NCI-H524 (cell line): ENCODE results near the gene TELO2.
"Not testable (repeated sequence)": the region's sequence is repeated elsewhere in the genome, so short reads cannot be mapped to it uniquely, and the experiment has no call there.

Source experiments
- DNase-seq, 2 experiments: peaks; one replicate each; lab custom pipeline; 2025; lab: John Stamatoyannopoulos, UW

Gene TELO2

DNA sequence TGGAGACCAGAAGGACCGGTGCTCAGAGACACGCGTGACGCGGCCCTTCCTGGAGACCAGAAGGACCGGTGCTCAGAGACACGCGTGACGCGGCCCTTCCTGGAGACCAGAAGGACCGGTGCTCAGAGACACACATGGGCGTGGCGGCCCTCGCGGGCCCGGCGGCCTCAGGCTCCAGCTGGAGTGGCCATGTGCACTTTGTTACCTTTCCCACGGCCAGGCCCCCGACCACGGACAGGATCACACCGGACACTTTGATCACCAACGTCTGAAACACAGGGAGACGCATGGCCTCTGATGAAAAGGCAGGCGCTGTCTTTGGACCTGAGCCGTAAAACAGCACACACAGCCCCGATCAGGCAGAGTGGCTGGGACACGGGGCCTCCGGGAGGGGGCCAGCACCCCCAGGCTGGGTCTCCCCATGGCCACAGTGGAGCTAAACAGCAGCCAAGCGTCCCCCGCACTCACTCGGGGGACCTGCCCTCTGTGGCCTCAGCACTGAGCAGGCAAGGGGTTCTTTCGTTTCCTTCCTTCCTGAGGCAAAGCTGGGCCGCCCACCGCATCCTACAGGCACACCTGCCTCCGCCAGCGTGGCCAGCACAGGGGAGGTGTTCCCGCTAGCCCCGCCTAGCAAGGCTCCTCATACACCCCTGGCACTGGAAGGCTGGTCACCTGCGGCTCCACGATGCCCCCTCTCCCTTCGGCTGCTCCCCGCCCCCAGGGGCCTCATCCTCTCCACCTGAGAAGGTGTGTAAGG is 35.5 kb upstream of the TELO2 start:
- no peak for DNase-seq

DNA sequence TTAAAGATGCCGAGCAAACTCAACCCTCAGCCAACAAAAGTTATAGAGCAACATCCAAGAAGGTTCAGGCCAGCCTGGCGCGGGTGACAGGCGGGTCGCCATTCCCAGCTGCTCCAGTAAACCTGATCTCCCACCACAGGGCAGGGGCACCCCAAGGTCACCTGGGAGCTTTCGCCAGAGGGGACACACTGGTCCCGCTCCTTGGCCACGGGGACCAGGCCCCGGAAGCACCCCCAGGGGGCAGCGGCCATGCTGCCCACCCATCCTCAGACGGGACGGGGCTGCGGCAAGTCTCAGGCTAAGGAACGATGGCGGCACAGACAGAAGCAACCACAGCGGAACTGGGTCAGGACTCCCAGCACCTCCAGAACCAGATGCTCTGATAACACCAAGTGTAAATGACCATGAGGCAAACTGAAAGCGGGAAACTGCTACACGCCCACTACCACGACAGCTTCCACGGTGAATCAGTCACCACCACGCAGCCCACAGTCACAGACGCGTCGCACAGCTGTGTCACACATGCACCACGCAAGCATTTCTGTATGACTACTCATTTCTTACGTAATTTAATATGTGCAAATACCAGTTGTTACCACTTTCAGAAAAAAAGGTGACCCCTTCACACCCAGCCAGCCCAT is 34.7 kb upstream of the TELO2 start:
- DNase-seq = no peak

DNA sequence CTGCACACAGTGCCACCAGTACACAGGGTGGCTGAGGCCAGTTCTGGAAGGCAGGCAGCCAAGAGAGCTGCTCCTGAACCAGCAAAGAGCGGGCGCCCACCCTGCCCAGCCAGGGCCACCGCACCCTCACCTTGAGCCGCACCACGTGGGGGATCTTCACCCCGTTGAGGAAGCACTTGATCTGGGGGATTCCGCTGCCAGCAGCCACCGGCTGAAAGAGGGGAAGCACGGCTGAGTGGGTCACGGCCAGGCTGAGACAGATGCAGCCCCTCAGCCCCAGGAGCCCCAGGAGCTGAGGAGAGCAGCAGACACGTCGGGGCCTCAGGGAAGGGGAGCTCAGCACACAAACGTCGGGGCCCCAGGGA is 34.2 kb upstream of the TELO2 start:
- no peak for DNase-seq

DNA sequence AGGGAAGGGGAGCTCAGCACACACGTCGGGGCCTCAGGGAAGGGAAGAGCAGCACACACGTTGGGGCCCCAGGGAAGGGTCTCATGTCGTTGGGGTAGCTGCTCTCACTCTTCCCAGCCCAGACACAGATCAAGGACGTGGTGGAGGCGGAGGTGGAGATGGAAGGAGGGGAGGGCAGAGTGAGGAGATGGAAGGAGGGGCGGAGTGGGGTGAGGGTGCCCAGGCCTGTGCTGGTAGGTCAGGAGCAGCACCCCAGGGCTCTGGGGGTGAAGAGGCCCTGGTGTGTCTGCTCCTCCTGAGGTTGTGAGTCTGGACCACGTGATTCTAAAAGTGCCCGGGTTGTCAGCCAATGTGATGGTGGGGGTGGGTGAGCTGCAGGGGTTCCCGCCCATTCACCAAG is 33.2 kb upstream of the TELO2 start:
- no peak for DNase-seq

DNA sequence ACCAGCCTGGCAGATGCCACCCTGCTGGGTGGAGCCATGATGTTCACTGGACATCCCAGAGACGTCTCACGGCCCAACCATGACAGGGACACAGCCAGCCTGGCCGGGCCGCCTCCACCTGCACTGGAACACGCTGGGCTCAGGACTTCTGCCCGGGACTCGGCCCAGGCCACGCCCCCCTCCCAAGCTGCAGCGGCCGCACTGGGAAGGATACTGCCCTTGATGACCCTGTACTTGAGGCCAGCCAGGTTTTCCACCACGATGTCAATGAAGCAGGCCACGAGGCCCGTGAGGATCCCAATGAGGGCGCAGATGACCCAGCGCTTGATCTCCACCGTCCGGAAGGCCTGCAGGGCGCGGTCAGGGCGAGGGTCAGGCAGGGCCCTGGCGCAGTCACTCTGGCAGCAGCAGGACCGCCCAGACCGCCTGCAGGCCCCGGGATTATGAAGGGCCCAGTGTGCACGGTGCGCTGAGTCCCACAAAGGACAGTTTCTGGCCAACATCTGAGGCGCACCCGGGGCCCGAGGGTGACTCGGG is 32.5 kb upstream of the TELO2 start:
- DNase-seq = no peak

DNA sequence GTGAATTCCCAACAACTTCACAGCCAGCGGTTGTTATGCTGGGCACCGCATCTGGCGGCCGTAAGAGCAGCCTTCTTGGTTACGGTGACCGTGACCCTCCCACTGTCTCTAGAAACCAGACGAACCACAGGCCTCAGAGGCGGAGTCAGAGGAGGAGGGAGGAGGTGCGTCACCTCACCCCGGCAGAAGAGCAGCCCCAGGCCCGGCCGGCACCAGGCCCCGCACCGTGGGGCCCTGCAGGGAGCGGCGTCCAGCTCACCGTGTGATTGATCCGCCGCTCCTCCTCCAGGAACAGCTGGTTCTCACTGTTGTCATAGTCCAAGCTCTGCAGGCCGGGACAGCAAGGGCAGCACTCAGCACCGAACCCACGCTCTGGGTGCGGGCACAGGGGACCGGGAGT is 32.0 kb upstream of the TELO2 start:
- no peak for DNase-seq

DNA sequence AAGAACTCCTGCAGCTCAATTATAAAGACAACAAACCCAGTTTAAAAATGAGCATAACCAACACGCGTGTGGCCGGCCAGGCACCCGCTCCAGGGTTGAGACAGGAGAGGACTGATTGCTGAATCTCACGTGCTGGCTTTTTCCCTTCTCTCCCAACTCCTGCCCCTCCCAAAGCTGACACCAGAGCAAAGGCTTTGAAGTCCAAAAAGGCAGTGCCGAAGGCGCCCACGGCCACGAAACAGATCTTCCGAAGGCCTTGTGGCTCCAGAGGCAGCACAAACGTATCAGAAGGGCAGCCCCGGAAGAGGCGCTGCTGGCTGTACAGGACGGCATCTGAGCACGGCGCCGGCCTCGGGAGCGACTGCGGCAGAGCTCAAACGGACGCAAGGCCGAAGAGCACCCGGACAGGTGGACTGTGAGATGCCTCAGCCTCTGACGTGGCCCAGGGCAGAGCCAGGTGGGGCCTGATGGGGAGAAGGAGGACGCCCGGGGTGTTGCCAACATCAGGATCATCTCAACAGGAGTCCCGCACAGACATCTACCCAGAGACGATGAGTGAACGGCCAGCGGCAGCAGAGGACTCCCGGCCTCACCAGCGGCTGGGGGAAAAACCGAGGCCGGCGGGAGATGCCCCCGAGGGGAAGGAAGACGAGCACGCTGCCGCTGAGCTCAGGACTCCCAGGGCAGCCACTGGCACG is 28.8 kb upstream of the TELO2 start:
- DNase-seq = no peak

DNA sequence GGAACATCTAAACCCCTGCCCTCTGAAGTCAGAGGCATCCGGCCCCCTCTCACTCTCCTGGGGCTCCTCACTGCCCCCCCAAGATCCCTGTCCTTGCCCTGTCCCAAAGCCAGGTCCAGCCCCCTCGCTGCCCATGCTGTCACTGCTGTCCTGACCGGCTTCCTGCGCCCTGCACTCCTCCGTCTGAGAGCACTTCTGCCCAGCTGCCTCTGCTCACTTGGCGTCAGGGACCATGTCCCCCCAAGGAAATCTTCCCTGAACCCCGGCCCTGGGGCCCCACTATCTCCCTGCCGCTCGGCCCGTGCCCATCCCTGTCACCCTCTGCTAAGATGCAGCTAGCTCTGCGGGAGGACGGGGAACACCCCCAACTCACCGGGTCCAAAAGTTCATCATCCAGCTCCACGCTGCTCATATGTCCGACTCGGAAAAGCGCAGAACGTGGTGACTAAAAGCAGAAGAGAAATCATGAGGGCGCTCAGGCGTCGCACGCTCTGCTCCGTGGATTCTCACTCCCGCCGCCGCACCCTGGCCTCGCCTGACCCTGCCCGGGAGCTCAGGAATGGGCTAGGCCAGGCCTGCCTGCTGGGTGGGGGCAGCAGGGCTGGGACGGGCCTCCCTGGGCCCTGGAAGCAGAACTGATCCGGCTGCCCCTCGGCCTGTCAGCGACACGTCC is 28.1 kb upstream of the TELO2 start:
- no peak for DNase-seq

DNA sequence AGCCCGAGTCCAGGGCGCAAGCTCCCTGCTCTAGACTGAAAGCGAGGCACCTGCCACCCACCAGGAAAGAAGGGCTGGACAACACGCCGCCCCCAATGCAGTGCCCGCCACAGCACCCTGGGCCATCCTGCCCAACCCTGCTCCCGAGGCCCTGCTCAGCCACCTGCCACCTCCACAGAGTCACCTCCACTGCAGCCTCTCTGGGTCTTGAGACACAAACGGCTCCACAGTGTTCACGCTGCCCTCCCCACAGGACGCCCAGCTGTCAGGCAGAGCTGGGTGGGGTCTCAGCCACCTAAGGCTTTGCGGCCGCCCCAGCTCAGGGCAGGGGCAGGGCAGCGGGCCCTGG is 27.6 kb upstream of the TELO2 start:
- DNase-seq = no peak

DNA sequence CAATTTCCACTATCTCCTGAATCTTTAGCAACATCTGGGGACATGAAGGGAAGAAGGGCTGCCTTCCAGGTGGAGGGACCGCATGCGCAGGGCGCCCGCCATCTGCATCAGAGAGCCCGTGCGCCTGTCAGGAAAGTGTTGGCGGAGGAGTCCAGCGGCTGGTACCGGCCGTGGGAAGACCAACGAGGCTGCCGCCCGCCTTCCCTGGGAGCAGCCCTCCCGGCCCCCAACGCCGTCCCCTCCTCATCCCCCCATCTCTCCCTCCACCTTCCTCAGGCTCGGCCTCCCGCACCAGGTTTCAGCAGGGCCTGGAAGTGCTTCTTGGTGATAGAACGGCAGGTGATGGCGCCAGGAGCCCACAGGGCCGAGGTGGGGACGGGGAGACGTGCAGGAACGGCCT is 27.1 kb upstream of the TELO2 start:
- DNase-seq = no peak

DNA sequence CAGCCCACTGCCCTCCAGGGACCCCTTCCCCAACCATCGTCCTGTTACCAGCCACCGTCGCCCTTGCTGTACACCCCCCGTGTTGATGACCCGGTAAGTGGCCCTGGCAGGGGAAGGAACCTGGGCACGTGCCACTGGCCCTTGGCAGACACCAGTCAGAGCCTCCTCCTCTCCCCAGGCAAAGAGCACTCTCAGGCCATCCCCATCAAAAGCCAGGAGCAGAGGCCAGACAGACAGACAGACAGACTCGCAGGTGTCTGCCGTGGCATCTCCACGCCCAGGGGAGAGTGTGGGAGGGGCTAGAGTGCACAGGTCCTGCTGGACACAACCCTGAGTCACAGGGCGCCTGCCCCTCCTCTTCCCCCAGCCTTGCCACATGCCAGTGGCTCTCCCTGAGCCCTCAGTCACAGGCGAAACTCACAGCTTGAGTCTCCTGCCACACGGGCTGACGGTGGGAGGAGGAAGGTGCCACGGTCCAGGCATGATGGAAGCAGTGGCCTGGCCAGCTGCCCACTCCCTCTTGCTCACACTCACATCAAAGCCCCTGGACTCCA is 26.1 kb upstream of the TELO2 start:
- no peak for DNase-seq

DNA sequence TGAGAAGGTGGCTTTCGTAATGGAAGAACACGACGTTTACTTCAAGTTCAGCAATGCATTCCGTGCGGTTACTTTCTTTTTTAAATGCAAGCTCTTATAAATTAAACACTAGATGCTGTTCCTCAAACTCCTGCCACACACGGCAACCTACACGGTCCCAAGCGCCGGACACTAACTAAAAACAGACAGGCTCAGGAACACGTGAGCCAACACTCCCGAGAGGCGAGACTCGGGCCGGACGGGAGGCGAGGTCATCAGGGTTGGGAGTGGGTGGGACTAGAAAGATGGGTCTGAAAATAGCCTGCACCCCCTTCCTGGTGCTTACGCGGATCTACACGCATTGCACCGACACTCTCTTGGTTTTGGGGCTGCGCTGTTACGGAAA is 24.7 kb upstream of the TELO2 start:
- DNase-seq = no peak

DNA sequence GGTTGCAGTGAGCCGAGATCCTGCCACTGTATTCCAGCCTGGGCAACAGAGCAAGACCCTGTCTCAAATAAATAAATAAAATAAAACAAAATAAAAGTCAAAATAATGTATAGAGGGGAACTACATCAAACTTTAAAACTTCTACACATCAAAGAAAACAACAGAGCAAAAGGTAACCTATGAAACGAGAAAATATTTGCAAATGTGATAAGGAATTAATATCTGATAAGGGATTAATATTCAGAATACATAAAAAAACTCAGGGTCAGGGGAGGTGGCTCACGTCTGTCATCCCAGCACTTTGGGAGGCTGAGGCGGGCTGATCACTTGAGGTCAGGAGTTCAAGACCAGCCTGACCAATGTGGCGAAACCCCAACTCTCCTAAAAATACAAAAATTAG is 24.0 kb upstream of the TELO2 start:
- DNase-seq = not testable (repeated sequence)

DNA sequence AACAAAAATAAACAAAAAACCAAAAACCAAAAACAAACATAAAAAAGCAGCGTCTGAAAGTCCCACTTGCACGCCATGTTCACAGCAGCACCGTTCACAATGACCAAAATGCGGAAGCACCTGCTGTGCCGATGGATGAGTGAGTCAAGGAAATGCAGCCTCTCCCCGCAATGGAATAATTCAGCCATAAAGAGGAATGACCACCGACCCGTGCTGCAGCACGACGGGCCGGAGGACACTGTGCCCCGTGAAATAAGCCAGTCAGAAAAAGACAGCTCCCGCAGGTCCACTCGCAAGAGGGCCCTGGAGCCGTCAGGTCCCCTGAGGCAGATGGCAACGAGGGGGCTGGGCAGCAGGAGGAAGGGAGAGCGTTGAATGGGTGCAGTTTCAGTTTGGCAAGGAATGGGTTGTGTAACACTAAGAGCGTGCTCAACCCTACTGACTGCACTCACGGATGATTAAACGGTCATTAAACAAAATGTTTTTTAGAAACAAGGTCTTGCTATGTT is 23.4 kb upstream of the TELO2 start:
- no peak for DNase-seq

DNA sequence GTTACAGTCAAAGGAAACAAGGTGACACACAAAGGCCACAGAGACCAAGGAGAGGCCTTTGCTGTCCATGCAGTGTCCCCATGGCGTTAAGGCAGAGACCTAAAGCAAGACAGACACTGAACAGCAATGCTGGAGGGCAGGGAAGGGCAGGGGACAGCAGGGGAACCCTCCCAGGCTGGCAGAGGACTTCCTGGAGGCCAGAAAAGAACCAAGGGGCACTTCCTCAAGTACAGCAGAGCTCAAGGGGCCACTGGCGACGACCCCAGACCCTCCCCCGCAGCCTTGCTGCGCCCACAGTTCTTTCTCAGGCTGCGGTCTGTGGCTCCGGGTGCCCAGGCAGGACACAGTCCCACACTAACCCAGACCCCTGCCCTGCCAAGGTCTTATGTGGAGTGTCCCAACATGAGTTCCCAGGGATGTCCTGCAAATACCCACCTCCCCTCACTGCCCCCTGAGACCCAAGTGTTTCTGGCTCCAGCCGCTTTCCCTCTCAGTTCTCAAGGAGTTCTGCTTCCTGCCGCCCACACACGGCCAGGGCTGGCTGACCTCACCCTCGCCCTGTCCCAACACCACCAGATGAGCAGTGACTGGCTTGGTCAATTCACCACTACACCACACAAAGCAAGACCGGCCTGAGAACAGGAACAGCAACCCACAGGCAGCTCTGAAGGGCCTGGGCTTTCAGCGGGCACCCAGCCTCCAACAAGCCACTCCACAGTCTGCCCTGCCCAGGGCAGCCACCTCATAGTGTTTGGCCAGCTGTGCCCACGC is 22.5 kb upstream of the TELO2 start:
- DNase-seq = no peak

DNA sequence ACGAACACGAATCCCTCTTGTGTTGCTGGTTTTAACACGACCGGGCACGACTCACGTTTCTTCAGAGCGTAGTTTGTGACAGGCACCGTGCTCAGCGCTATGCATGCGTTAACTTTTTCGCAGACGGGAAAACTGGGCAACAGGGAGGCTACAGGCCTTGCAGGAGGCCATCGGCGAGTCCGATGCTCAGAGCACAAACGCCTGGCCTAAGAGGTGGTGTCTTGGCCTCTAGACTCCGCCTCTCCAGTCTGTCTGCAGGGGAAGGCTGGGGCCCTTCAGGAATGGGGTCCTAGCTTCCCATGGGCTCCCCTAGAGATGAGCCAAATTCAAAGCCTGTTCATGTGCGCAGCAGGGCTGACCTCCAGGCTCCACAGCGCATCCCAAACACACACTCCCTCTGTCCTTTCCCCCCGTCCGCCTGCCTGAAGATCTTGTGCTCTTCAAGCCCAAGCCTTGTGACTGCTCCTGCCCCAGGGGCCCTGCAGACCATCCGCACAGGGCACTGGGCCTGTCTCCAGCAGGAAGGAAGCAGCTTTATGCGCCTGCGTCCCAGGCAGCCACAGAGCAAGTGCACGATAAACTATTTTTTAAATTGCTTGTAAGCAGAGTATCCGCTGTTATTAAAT is 21.5 kb upstream of the TELO2 start:
- no peak for DNase-seq

DNA sequence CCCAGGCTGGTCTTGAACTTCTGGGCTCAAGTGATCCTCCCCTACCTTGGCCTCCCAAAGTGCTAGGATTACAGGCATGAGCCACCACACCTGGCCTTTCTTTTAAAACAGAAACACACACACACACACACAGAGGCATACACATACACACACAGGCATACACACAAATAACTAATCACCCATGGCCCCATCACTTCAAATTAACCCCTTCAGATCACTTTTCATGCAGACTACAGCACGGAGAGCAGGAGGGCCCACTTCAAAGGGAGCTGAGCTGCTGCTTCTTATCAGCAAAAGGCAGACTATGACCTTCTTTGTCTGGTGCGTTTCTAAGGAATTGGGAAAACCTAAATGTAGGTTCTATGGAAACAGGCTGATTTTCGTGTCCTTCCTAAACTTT is 20.2 kb upstream of the TELO2 start:
- DNase-seq = no peak

DNA sequence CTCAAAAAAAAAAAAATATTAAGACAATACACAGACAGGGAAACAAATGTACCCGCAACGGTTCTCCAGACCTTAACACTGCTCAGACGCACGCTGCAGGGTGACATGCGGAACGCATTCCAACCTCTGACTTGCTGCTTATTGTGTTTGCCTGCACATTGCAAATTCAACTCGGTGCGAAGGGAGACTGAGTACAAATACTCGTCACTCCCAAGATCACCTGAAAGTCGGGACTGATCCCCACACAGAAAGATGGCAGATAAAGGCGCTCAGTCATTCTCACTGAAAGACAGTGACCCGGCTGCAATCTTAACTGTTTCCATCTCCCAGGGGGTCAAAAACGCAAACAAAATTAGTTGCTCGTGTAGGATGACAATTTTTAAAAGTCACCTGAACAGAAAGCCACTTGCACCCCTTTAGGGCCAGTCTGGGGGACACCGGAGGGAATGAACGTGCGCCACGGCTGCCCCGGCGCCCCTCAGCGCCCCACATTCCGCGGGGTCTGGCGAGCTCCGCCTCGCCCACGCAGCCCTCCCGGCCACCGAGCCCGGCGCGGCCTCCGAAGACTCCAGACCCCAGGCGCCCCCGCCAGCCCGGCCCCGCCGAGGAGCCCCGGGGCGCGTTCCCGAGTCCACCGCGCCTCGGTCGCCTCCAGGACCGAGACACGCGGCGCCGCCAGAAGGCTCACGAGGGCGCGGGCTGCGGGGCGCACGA is 18.9 kb upstream of the TELO2 start:
- DNase-seq = no peak

DNA sequence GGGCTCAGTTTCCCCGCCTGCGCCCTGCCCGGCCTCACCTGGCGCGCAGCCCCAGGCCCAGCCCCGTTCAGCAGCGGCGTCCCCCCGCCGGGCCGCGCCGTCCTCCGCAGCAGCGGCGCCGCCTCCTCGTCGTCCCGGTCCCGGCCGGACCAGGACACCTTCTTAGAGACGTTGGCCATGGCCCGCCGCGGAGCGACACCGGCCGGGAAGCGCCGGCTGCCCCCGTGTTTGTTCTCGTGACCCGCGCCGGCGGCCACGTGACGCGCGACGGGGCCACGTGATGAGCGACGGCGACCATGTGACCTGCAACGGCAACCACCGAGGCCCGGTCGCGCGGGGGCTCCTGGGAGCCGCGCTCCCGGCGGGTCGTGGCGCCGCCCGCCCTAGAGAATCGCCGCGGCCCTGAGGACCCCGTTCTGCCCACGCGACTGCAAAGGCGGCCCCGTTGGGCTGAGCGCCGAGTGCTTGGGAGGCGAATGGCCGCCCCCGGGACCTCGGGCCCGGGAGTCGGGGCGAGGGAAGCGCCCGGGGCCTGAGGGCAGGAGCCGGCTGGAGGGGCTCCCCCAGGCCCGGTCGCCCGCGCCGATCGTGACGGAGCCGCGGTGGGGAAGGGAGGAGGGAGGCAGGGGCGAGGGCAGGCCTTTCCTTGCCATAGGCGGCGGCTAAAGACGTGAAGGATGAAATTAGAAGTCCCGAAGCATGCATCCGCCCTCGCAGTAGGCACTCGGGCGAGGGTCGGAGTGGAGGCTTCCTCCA is 18.2 kb upstream of the TELO2 start, which contains the start of gene CLCN7:
Gene CLCN7 (minus strand): TSS at position 233 of the 756 bp plus-strand sequence. CDS start 54 bp downstream, at position 179.
- peak; percentile 53 to 82 for DNase-seq
